ENCODE results near the gene DCDC2C.
"Not testable (repeated sequence)": the region's sequence is repeated elsewhere in the genome, so short reads cannot be mapped to it uniquely, and the experiment has no call there.

DCDC2C gene

DNA sequence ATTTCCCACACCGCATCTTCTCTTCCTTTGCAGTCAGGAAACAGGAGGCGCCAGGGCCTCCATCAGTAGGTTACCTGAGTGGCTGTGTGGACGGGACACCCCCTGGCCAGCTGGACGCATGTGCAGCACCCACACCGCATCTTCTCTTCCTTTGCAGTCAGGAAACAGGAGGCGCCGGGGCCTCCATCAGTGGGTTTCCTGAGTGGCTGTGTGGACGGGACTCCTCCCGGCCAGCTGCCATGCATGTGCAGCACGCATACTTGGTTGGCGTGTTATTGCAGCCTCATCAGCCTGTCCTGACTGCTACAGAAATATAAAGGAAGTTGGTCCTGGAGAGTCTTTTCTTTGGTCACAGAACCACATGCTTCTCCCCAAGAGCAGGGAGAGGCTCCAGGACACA lies 74.6 kb downstream of the DCDC2C start:
- DNase-seq: no peak

GRCh38 chr2:3778851-3779495 lies 75.6 kb downstream of the DCDC2C start:
- DNase-seq: no peak

- no peak for DNase-seq
Measured at GRCh38 chr2:3779496-3780049, 76.2 kb downstream of the DCDC2C start.

GRCh38 chr2:3780477-3781402 lies 77.4 kb downstream of the DCDC2C start:
- DNase-seq: peak; percentile 60 to 69

DNA sequence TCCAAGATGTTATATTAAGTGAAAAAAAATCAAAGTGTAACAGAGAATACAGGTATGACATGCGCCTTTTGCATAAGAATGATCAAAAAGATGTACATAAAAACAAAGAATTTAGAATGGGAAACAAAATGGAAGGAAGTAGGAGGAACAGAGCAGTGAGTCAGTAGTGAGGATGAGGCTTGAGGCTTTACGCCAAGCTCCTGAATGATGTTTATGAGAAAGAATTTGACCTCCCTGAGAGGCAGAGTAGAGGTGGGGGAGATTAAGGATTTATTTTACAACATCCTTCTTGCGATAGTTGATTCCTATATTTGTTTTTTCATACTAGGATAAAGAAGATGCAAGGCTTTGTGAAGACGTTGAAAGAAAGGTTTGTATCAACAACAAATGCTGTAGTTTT lies 81.4 kb downstream of the DCDC2C start:
- no peak for DNase-seq

- DNase-seq: no peak
Measured at GRCh38 chr2:3785220-3785889, 82.0 kb downstream of the DCDC2C start.

DNA sequence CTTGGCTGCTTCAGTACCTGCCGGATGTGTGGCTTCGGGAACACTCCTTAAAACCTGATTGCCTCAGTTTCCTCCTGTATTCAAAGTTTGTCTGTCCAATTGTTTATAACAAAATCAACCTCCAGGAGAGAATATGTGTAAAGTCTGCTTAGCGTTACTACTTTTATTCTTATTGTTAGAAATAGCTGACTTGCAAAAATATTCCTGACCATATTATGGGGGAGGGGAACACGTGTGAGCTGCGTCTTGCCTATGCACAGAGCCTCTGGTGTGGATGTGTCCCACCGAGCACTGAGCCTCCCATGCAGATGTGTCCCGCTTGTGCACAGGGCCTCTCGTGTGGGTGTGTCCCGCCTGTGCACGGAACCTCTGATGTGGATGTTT lies 82.5 kb downstream of the DCDC2C start:
- no peak for DNase-seq

DNA sequence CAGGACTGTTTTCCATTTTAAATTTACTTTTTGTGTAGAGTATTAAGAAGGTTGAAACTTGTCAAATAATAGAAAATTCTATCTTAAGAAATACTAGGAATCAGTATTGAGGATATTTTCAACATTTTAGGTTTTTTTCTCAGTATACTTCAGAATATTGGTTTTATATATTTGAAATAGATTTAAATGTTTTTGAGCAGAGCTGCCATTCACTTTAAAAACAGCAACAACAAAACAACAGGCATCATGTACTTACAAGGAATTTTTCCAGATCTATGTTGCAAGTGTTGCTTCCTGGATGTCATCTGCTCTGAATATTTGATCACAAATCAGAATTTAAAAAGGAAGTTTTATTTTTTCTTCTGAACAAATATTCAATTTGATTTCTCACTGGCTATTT lies 84.4 kb downstream of the DCDC2C start:
- no peak for DNase-seq

DNA sequence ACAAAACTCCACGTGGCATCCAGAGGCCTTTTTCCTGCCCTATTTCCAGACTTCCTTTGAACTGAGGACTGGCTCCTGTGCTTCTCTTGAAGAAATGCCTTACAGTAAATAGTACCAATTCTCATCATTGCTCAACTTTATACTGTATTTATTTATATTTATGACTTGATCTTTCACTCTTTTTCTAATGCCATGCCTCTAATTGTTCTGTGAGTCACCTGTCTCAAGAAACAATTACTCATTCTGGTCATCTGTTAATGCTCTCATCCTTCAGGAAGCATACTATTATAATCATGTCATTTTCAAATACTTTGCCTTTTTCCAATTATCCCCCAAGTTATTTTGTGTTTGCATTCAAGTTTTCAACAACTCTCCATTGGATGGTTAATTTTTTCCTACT lies 85.9 kb downstream of the DCDC2C start:
- no peak for DNase-seq

- no peak for DNase-seq
Measured at GRCh38 chr2:3793249-3793648, 89.9 kb downstream of the DCDC2C start.

- DNase-seq: no peak
Measured at GRCh38 chr2:3801506-3801905, 98.1 kb downstream of the DCDC2C start.

DNA sequence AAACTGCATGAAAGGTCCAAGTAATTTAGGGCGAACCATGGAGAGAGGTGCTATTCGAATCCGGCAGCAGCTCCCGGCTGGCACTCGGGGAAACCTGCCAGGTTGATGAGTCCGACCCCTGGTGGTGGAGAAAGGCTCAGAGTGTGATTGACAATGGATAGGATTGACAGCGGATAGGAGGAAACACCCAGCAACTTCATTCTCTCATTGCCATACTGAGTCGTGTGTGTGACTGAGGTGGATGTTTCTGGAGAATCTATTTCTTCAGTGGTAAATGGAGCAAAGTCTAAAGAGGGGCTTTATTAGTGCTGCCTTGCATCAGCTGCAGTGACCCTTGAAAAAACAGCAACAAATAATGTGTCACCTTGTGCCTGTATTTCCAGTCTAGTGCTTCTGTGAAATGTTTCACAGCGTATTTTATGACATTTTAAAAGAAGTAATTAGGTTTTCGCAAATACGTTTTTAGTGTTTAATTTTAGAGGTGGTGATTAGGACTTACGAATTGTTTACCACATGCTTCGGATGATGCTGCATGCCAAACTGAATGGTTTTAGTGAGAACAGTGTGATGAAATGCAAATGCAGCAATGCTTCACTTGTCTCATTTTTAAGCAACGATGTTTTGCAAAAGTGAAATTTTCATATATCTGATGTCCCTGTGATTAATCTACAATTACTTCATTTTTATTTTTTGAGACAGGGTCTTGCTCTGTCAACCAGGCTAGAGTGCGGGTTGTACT lies 102.0 kb downstream of the DCDC2C start:
- DNase-seq: no peak

GRCh38 chr2:3806168-3806567 lies 102.8 kb downstream of the DCDC2C start:
- DNase-seq: no peak

GRCh38 chr2:3806730-3807129 lies 103.4 kb downstream of the DCDC2C start:
- DNase-seq: no peak

DNA sequence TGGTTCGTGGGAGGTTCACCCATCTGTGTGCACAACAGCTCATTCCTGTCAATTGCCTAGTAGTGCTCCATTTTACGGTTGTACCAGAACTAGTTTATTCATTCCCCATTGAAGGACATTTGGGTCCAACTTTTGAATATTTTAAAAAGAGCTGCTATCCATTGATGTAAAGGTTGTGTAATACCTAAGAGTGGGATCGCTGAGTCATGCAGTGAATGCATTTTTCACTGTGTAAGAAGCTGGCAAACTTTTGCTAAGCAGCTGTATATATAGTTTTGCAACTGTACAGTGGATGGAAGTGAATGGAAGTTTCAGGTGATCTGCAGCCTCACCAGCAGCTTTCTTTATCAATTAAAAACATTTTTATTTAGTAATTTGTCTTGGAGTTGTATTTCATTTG lies 104.5 kb downstream of the DCDC2C start:
- no peak for DNase-seq

GRCh38 chr2:3814706-3815245 lies 111.4 kb downstream of the DCDC2C start:
- DNase-seq: no peak

DNA sequence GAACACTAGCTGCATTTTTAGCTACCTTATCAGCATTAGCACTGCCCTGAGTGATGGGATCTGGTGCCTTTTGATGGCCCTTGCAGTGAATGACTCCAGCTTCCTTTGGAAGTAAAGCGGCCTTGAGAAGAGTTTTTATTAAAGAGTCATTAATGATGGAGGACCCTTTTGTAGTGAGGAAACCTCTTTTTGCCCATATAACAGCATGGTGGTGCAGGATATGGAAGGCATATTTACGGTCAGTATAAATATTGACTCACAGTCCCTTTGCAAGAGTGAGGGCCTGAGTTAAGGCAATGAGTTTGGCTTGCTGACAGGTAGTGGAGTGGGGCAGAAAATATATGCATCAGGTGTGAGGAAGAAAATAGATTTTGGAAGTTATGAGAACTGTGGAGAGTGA lies 113.8 kb downstream of the DCDC2C start:
- DNase-seq: not testable (repeated sequence)

DNA sequence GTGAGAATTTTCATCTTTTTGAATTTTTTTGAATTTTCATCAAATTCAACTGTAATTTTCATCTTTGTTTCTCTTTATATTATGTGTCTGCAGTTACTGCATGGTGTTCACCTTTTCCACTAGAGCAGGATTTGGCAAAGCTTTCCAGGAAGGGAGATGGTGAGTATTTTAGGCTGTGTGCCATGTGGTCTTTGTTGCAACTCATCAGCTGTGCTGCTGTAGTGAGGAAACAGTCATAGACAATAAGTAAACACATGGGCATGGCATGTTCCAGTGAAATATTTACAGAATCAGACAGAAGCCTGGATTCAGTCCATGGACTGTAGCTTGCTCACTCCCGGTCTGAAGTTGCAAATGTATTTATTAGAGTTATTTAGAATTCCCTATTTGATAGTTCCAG lies 120.4 kb downstream of the DCDC2C start:
- DNase-seq: no peak

DNA sequence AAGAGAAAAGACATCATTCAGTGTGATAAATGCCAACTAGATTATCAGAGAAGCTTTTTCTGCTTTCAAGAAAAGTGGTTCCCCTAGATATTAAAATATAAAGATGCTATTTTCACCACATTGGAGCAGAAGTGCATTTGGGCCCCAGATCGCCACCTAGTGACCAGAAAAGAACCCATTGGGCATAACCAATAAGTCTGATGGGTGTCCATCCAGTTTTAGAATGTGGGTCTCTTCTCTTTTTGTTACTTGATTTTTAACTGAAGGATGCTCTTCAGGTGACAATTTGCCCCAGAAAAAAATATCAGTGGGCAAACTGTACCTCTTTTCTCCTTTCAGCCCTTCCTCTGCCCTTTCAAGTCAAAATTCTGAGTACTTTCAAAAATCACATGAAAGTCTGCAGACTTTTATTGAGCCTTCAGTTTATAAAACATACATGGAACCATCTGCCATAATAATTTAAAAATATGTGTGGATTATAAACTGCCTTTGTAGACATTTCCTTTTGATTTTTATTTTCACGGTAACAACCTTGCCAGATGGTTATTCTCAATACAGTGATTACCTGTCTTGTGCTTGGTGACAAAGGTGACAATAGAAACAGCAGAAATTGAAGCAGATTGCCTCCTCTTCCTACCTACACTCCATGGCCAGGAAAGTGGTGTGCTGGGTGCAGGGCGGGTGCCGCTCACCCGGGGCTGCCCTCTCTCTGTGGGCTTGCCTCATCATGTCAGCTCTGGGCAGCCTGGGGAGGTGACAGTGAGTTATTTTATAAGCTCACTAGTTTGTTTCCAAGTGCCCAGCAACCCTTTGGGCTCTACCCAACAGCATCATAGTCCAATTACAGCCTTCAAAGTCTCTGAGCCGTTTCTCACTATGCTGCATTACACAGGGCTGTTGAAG lies 124.5 kb downstream of the DCDC2C start:
- peak; percentile 5 to 43 for DNase-seq

- DNase-seq: no peak
Measured at GRCh38 chr2:3830796-3831195, 127.4 kb downstream of the DCDC2C start.

DNA sequence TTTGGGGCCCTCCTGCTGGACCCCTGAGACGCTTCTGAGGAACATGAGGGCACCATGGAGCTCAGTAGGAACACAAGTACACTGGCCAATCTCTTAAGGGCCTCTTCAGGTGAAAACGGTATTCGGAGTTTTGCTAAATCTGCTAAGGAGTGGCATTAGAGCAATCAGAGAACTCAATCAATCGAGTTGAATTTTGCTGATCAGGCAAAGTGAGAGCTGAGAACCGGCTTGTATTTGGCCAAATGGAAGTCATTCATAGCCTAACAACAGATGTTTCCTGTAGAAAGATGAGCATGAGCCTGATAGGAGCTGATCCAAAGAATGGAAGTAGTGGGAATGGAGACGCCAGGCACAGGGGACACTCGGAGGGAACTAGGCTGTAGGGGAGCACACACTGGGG lies 133.7 kb downstream of the DCDC2C start:
- DNase-seq: no peak

Data from inflammatory macrophage (primary cell).